Transverse colon (tissue), 4 donors: ENCODE results near the gene DOCK10.

Source experiments
- EP300 ChIP-seq: sonication (generic); formaldehyde crosslinking; IDR thresholded peaks from one replicate; pipeline ENCODE4 v1.6.1; 2017; ENCODE audit warnings: antibody characterized with exemption, low read depth
- POLR2A ChIP-seq: fragments of 450-650 bp; IDR thresholded peaks from one replicate; pipeline ENCODE4 v1.6.1; 2016; ENCODE audit warnings: antibody characterized with exemption, mild to moderate bottlenecking, moderate library complexity
- POLR2AphosphoS5 ChIP-seq, 3 donors: sonication (generic); formaldehyde crosslinking; IDR thresholded peaks; one replicate each; pipeline ENCODE4 v1.6.1; 2016; ENCODE audit warnings: antibody characterized with exemption in 3 of 3
- TF ChIP-seq, protein P1 (sequence below), 5 experiments: fragments of 200-600 bp in 3 of 5; fragments of 450-650 bp in 2 of 5; sonication (generic) in 3 of 5; IDR thresholded peaks; 1 replicate in 2 of 5; 2 replicates in 3 of 5; pipeline ENCODE4 v1.5.1; 2016 to 2017; ENCODE audit warnings: antibody characterized with exemption in 5 of 5, inconsistent platforms in 3 of 5, mild to moderate bottlenecking in 2 of 5, moderate library complexity in 1 of 5

DNA sequence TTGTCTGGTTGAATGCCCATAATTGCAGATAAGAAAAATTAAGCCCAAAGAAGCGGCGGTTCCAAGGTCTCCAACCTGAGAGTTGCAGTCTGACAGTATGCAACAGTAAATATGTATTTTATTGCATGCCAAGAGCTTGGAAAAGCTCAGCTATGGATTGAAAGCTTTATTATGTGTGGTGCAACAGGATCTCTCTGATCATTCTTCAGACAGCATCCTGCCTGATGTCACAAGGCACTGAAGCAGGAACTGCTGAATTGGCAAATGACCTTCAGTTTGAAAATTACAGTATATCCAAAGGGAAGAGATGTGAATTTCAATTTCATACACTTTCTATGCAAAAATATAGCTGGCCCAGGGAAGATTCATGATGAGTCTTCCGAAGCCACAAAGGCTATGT, 42.5 kb downstream of the DOCK10 start:
- TF ChIP-seq POLR2AphosphoS5 (IDR thresholded peaks at IDR 0.05) (no peak), POLR2A (no peak), EP300 (no peak)
- TF ChIP-seq, protein P1, sequence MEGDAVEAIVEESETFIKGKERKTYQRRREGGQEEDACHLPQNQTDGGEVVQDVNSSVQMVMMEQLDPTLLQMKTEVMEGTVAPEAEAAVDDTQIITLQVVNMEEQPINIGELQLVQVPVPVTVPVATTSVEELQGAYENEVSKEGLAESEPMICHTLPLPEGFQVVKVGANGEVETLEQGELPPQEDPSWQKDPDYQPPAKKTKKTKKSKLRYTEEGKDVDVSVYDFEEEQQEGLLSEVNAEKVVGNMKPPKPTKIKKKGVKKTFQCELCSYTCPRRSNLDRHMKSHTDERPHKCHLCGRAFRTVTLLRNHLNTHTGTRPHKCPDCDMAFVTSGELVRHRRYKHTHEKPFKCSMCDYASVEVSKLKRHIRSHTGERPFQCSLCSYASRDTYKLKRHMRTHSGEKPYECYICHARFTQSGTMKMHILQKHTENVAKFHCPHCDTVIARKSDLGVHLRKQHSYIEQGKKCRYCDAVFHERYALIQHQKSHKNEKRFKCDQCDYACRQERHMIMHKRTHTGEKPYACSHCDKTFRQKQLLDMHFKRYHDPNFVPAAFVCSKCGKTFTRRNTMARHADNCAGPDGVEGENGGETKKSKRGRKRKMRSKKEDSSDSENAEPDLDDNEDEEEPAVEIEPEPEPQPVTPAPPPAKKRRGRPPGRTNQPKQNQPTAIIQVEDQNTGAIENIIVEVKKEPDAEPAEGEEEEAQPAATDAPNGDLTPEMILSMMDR (IDR thresholded peaks at IDR 0.05) = no peak
